HL-60 (cell line): ENCODE results near the gene PRDX2.

Experiments used
- DNase-seq, 2 experiments: peaks; one replicate each; pipeline ENCODE4 v3.0.0-alpha.2; 2010 to 2020; ENCODE audit warnings: low read depth in 1 of 2, low spot score in 1 of 2
- H3K27ac ChIP-seq: fragments of 250-450 bp; sonication (Bioruptor Pico); replicated peaks from 2 replicates; pipeline ENCODE4 v1.5.1; 2020; ENCODE audit warnings: mild to moderate bottlenecking, moderate library complexity
- H3K27me3 ChIP-seq: fragments of 250-450 bp; sonication (Bioruptor Pico); 2 replicates; pipeline ENCODE4 v1.5.1; 2021; ENCODE audit warnings: mild to moderate bottlenecking, moderate library complexity; ENCODE audit not compliant: insufficient read depth, poor library complexity, severe bottlenecking
- H3K4me3 ChIP-seq: replicated peaks from 2 replicates; pipeline ENCODE4 v1.5.1; 2011; ENCODE audit warnings: mild to moderate bottlenecking, control low read depth, low read length; ENCODE audit not compliant: insufficient read depth
- CTCF ChIP-seq: IDR thresholded peaks from one replicate; pipeline ENCODE4 v1.5.1; 2011; ENCODE audit warnings: low read length, control low read depth, inconsistent platforms; ENCODE audit not compliant: insufficient read depth
- GABPA ChIP-seq: IDR thresholded peaks from 2 replicates; pipeline ENCODE4 v1.6.1; 2012; ENCODE audit warnings: low read depth
- POLR2AphosphoS5 ChIP-seq: IDR thresholded peaks from 2 replicates; pipeline ENCODE4 v1.6.1; 2012; ENCODE audit warnings: low read depth
- REST ChIP-seq: IDR thresholded peaks from 2 replicates; pipeline ENCODE4 v1.6.1; 2012; ENCODE audit warnings: low read depth; ENCODE audit not compliant: insufficient replicate concordance
- SPI1 ChIP-seq: IDR thresholded peaks from 2 replicates; pipeline ENCODE4 v1.6.1; 2012; ENCODE audit warnings: low read depth, mild to moderate bottlenecking, borderline replicate concordance

PRDX2 gene

GRCh38 chr19:12767666-12768065 is 33.9 kb downstream of the PRDX2 start:
- no peak for DNase-seq
- Histone ChIP-seq H3K27me3 (no peaks in the 10 kb centered on the region), H3K4me3 (no peak overlapping the region), H3K27ac (no peak overlapping the region)
- TF ChIP-seq REST (no peak), POLR2AphosphoS5 (no peak), CTCF (no peak), SPI1 (no peak), GABPA (no peak)

DNA sequence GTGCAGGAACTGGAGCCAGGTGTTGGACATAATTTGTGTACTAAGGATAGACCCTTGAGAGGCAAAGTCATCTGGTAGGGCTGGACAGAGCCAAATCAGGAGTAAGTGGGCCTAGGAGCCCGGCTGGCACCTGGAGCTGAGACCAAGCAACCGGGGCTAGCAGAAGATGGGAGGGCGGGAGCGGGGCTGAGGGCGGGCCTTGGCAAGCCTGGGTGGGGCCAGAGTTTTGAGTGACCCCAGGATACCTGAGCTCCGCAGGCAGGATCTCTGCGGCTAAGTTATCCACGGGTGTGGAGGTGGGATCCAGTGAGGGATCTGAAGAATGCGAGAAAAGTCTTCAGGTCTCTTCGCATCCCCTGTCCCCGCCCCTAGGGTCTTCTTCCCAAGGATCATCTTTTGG is 34.5 kb downstream of the PRDX2 start:
- Histone ChIP-seq H3K27me3 (no peaks in the 10 kb centered on the region), H3K27ac (no peak overlapping the region), H3K4me3 (no peak overlapping the region)
- TF ChIP-seq GABPA (no peak), SPI1 (no peak), REST (no peak), CTCF (no peak), POLR2AphosphoS5 (no peak)
- DNase-seq = no peak

GRCh38 chr19:12766051-12766521 is 35.5 kb downstream of the PRDX2 start:
- Histone ChIP-seq H3K4me3 (peak overlapping the region; percentile 35), H3K27ac (no peak overlapping the region), H3K27me3 (no peaks in the 10 kb centered on the region)
- TF ChIP-seq POLR2AphosphoS5 = no peak
- no peak for TF ChIP-seq SPI1
- no peak for TF ChIP-seq GABPA
- peak; percentile 59 for TF ChIP-seq CTCF
- TF ChIP-seq REST = no peak
- peak in 1 of 2 experiments; percentile 87 for DNase-seq
